ENCODE measurements around the gene MORN3. TPM values are rescaled to one million over a fixed set of nuclear protein-coding genes. Genes with fewer than 3 reads are reported as not detected.
"Not testable (repeated sequence)": the region's sequence is repeated elsewhere in the genome, so short reads cannot be mapped to it uniquely, and the experiment has no call there.

Gene MORN3
- total and polyA plus RNA-seq, 2 of the 4 experiments (the other 2 are of a cell fraction): 0.18 to 0.22 TPM

GRCh38 chr12:121661353-121662105 is 7.9 kb downstream of the MORN3 start:
- H2BK15ac ChIP-seq (ENCODE audit: low read depth, low read length); CTCF ChIA-PET: not testable (repeated sequence)
- 67% methylated on average over 4 of the region's 11 CpGs; no CpG with 5 or more reads in 1 of the 2 experiments for WGBS, 2 experiments (ENCODE audit: extremely low coverage in 2 of 2, insufficient read length in 1 of 2)

More at GRCh38 chr12:121661353-121662105, 7.9 kb downstream of the MORN3 start:
- H3K9ac ChIP-seq (ENCODE audit: low read depth, low read length); H4K20me1 ChIP-seq (ENCODE audit: insufficient read depth, low read length); intact Hi-C loops (cut with micrococcal nuclease); H2AK9ac ChIP-seq (replicated peaks; ENCODE audit: low read depth, low read length, poor library complexity); H3K36me3 ChIP-seq (ENCODE audit: control insufficient read depth, insufficient read depth, low read length); DNase-seq; H2AFZ ChIP-seq (replicated peaks; ENCODE audit: low read length, poor library complexity); H3K56ac ChIP-seq (ENCODE audit: extremely low read depth, insufficient read depth, low read length); H3K18ac ChIP-seq (ENCODE audit: low read depth, low read length); H3K4me1 ChIP-seq (ENCODE audit: control insufficient read depth, insufficient read depth, low read length); H2BK20ac ChIP-seq (ENCODE audit: low read depth, low read length); H4K5ac ChIP-seq (ENCODE audit: low read depth, low read length); dilution Hi-C loops (cut with HindIII; ENCODE audit: low sequenced_read_pairs, unreplicated experiment); H3K27me3 ChIP-seq (ENCODE audit: control insufficient read depth, insufficient read depth, low read length); BruUV-seq (replicated peaks); H3K79me1 ChIP-seq (ENCODE audit: low read depth in 1 of 2, low read length in 2 of 2); H3K9me1 ChIP-seq (ENCODE audit: insufficient read depth, low read length); H3K27ac ChIP-seq (ENCODE audit: insufficient read depth, low read length); H2BK5ac ChIP-seq (ENCODE audit: low read depth, low read length, poor library complexity, severe bottlenecking); H3K4ac ChIP-seq (ENCODE audit: low read depth, low read length); H2AK5ac ChIP-seq (ENCODE audit: low read depth, low read length); POLR2A ChIA-PET (ENCODE audit: unreplicated experiment); H4K91ac ChIP-seq (ENCODE audit: insufficient read depth, low read depth, low read length); H3K4me3 ChIP-seq (ENCODE audit: insufficient read depth, low read depth, low read length); H3K4me2 ChIP-seq (ENCODE audit: low read depth, low read length); H3K14ac ChIP-seq (replicated peaks; ENCODE audit: low read depth, low read length); in situ Hi-C loops (cut with MboI; ENCODE audit: low sequenced_read_pairs); H4K8ac ChIP-seq (ENCODE audit: low read depth in 2 of 2, low read length in 2 of 2); ATAC-seq (ENCODE audit: low read depth); H3K9me3 ChIP-seq (ENCODE audit: control insufficient read depth, insufficient read depth, low read length); H2BK120ac ChIP-seq (ENCODE audit: low read depth, low read length); H3K23ac ChIP-seq (ENCODE audit: low read depth, low read length): not testable (repeated sequence)

Data from IMR-90 (cell line).